ENCODE results near the gene SLAMF6.
"Not testable (repeated sequence)": the region's sequence is repeated elsewhere in the genome, so short reads cannot be mapped to it uniquely, and the experiment has no call there.

GRCh38 chr1:160480781-160481180, 42.3 kb downstream of the SLAMF6 start:
- TF ChIP-seq, protein P1, sequence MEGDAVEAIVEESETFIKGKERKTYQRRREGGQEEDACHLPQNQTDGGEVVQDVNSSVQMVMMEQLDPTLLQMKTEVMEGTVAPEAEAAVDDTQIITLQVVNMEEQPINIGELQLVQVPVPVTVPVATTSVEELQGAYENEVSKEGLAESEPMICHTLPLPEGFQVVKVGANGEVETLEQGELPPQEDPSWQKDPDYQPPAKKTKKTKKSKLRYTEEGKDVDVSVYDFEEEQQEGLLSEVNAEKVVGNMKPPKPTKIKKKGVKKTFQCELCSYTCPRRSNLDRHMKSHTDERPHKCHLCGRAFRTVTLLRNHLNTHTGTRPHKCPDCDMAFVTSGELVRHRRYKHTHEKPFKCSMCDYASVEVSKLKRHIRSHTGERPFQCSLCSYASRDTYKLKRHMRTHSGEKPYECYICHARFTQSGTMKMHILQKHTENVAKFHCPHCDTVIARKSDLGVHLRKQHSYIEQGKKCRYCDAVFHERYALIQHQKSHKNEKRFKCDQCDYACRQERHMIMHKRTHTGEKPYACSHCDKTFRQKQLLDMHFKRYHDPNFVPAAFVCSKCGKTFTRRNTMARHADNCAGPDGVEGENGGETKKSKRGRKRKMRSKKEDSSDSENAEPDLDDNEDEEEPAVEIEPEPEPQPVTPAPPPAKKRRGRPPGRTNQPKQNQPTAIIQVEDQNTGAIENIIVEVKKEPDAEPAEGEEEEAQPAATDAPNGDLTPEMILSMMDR (IDR thresholded peaks at IDR 0.05) = not testable (repeated sequence)
- TF ChIP-seq POLR2A (IDR thresholded peaks at IDR 0.05) = not testable (repeated sequence)
